Mesendoderm (in vitro differentiated cells): ENCODE results near the gene CHST15.
"Not testable (repeated sequence)": the region's sequence is repeated elsewhere in the genome, so short reads cannot be mapped to it uniquely, and the experiment has no call there.

Source experiments
- DNase-seq: peaks from one replicate; pipeline ENCODE4 v3.0.0; 2013
- H2AK5ac ChIP-seq: 2 replicates; pipeline ENCODE4 v1.6.1; 2013; ENCODE audit warnings: low read length, inconsistent platforms
- H2BK120ac ChIP-seq: 2 replicates; pipeline ENCODE4 v1.6.1; 2013; ENCODE audit warnings: low read depth, mild to moderate bottlenecking, low read length, moderate library complexity, mixed read lengths
- H2BK15ac ChIP-seq: replicated peaks from 2 replicates; pipeline ENCODE4 v1.6.1; 2013; ENCODE audit warnings: low read depth, mild to moderate bottlenecking, moderate library complexity
- H2BK5ac ChIP-seq: 2 replicates; pipeline ENCODE4 v1.6.1; 2013; ENCODE audit warnings: low read length, inconsistent platforms
- H3K18ac ChIP-seq: 2 replicates; pipeline ENCODE4 v1.6.1; 2013; ENCODE audit warnings: mild to moderate bottlenecking, low read length, mixed read lengths
- H3K23ac ChIP-seq: one replicate; pipeline ENCODE4 v1.6.1; 2013; ENCODE audit warnings: low read length
- H3K27ac ChIP-seq: 2 replicates; pipeline ENCODE4 v1.5.1; 2013; ENCODE audit warnings: low read depth, mild to moderate bottlenecking, inconsistent platforms, low read length, moderate library complexity
- H3K27me3 ChIP-seq: 2 replicates; pipeline ENCODE4 v1.6.1; 2013; ENCODE audit warnings: low read length, control low read depth, mild to moderate bottlenecking, inconsistent platforms; ENCODE audit not compliant: insufficient read depth, poor library complexity
- H3K36me3 ChIP-seq: 2 replicates; pipeline ENCODE4 v1.6.1; 2013; ENCODE audit warnings: low read length, inconsistent platforms; ENCODE audit not compliant: control insufficient read depth, insufficient read depth
- H3K4ac ChIP-seq: one replicate; pipeline ENCODE4 v1.6.1; 2013; ENCODE audit warnings: low read depth, mild to moderate bottlenecking, low read length, moderate library complexity
- H3K4me1 ChIP-seq: 2 replicates; pipeline ENCODE4 v1.6.1; 2013; ENCODE audit warnings: low read depth, low read length, inconsistent platforms; ENCODE audit not compliant: control insufficient read depth
- H3K4me2 ChIP-seq: 2 replicates; pipeline ENCODE4 v1.6.1; 2013; ENCODE audit warnings: low read length
- H3K4me3 ChIP-seq: 2 replicates; pipeline ENCODE4 v1.5.1; 2013; ENCODE audit warnings: mild to moderate bottlenecking, low read length
- H3K56ac ChIP-seq: one replicate; pipeline ENCODE4 v1.6.1; 2013; ENCODE audit warnings: low read length
- H3K79me1 ChIP-seq: 2 replicates; pipeline ENCODE4 v1.6.1; 2013; ENCODE audit warnings: low read length, inconsistent platforms
- H3K79me2 ChIP-seq: 2 replicates; pipeline ENCODE4 v1.6.1; 2013; ENCODE audit warnings: mild to moderate bottlenecking, low read length; ENCODE audit not compliant: control insufficient read depth, insufficient read depth
- H3K9ac ChIP-seq: 2 replicates; pipeline ENCODE4 v1.6.1; 2013; ENCODE audit warnings: low read length, inconsistent platforms
- H4K5ac ChIP-seq: one replicate; pipeline ENCODE4 v1.6.1; 2013; ENCODE audit warnings: low read length
- H4K8ac ChIP-seq: one replicate; pipeline ENCODE4 v1.6.1; 2013; ENCODE audit warnings: low read depth, mild to moderate bottlenecking, control low read depth, low read length, moderate library complexity
- WGBS: extraction: QIAGEN DNeasy Blood & Tissue Kit; methylation state at CpG from one replicate; pipeline ENCODE4 v1.1.7; 2013; ENCODE audit warnings: low lambda C conversion rate, missing lambda C conversion rate; ENCODE audit not compliant: insufficient coverage; ENCODE audit errors: extremely low coverage; 5-methylcytosine and 5-hydroxymethylcytosine counted together

Gene CHST15

GRCh38 chr10:124100124-124100523, 6.7 kb upstream of the CHST15 start:
- Histone ChIP-seq H3K56ac (no peak overlapping the region), H3K36me3 (no peaks in the 10 kb centered on the region), H3K23ac (no peak overlapping the region), H2BK15ac (no peak overlapping the region), H3K27me3 (no peaks in the 10 kb centered on the region), H3K27ac (no peak overlapping the region), H3K9ac (no peak overlapping the region), H3K79me2 (no peaks in the 10 kb centered on the region), H2BK120ac (no peak overlapping the region), H3K4ac (no peak overlapping the region), H3K4me1 (no peaks in the 10 kb centered on the region), H2AK5ac (no peak overlapping the region), H3K18ac (no peak overlapping the region), H3K4me3 (no peak overlapping the region), H3K79me1 (no peaks in the 10 kb centered on the region), H3K4me2 (no peak overlapping the region), H2BK5ac (no peak overlapping the region), H4K5ac (no peak overlapping the region), H4K8ac (no peak overlapping the region)
- DNase-seq = no peak
- WGBS = no CpG with 5 or more reads among the region's 5 CpGs

GRCh38 chr10:124099604-124100003, 6.2 kb upstream of the CHST15 start:
- Histone ChIP-seq H3K4me3 (no peak overlapping the region), H3K9ac (no peak overlapping the region), H2AK5ac (no peak overlapping the region), H4K5ac (no peak overlapping the region), H2BK15ac (no peak overlapping the region), H4K8ac (no peak overlapping the region), H3K4me1 (no peaks in the 10 kb centered on the region), H3K18ac (no peak overlapping the region), H3K27ac (no peak overlapping the region), H3K79me2 (no peaks in the 10 kb centered on the region), H2BK5ac (no peak overlapping the region), H3K23ac (no peak overlapping the region), H3K27me3 (no peaks in the 10 kb centered on the region), H2BK120ac (no peak overlapping the region), H3K4ac (no peak overlapping the region), H3K56ac (no peak overlapping the region), H3K79me1 (no peaks in the 10 kb centered on the region), H3K4me2 (no peak overlapping the region), H3K36me3 (no peaks in the 10 kb centered on the region)
- DNase-seq = no peak
- no CpG with 5 or more reads among the region's 4 CpGs for WGBS

- H3K18ac ChIP-seq = no peak overlapping the region
- H3K4ac ChIP-seq = no peak overlapping the region
- WGBS = no CpG with 5 or more reads among the region's 10 CpGs
- H4K5ac ChIP-seq = no peak overlapping the region
- H3K9ac ChIP-seq = no peak overlapping the region
- no peak overlapping the region for H4K8ac ChIP-seq
- H2BK120ac ChIP-seq = no peak overlapping the region
- no peaks in the 10 kb centered on the region for H3K79me2 ChIP-seq
- H3K4me1 ChIP-seq = no peaks in the 10 kb centered on the region
- no peaks in the 10 kb centered on the region for H3K79me1 ChIP-seq
- no peak overlapping the region for H3K4me2 ChIP-seq
- no peak overlapping the region for H3K4me3 ChIP-seq
- no peak overlapping the region for H2AK5ac ChIP-seq
- H3K27ac ChIP-seq = no peak overlapping the region
- no peak overlapping the region for H3K56ac ChIP-seq
- no peak overlapping the region for H3K23ac ChIP-seq
- H3K27me3 ChIP-seq = no peaks in the 10 kb centered on the region
- H3K36me3 ChIP-seq = no peaks in the 10 kb centered on the region
- no peak overlapping the region for H2BK5ac ChIP-seq
- DNase-seq = no peak
- H2BK15ac ChIP-seq = no peak overlapping the region
Measured at GRCh38 chr10:124098575-124098974, 5.2 kb upstream of the CHST15 start.

GRCh38 chr10:124097883-124098282, 4.5 kb upstream of the CHST15 start:
- no peak overlapping the region for H2BK15ac ChIP-seq
- H3K27me3 ChIP-seq = no peaks in the 10 kb centered on the region
- no peak overlapping the region for H3K23ac ChIP-seq
- H3K4me2 ChIP-seq = no peak overlapping the region
- H4K5ac ChIP-seq = no peak overlapping the region
- H3K36me3 ChIP-seq = no peaks in the 10 kb centered on the region
- H3K4ac ChIP-seq = no peak overlapping the region
- H3K56ac ChIP-seq = no peak overlapping the region
- H3K18ac ChIP-seq = no peak overlapping the region
- no peak overlapping the region for H2BK120ac ChIP-seq
- no peaks in the 10 kb centered on the region for H3K79me1 ChIP-seq
- no peak overlapping the region for H2BK5ac ChIP-seq
- H3K9ac ChIP-seq = no peak overlapping the region
- no CpG with 5 or more reads among the region's 10 CpGs for WGBS
- no peak overlapping the region for H3K27ac ChIP-seq
- no peaks in the 10 kb centered on the region for H3K4me1 ChIP-seq
- no peak overlapping the region for H3K4me3 ChIP-seq
- H4K8ac ChIP-seq = no peak overlapping the region
- H3K79me2 ChIP-seq = no peaks in the 10 kb centered on the region
- no peak overlapping the region for H2AK5ac ChIP-seq
- DNase-seq = no peak

DNA sequence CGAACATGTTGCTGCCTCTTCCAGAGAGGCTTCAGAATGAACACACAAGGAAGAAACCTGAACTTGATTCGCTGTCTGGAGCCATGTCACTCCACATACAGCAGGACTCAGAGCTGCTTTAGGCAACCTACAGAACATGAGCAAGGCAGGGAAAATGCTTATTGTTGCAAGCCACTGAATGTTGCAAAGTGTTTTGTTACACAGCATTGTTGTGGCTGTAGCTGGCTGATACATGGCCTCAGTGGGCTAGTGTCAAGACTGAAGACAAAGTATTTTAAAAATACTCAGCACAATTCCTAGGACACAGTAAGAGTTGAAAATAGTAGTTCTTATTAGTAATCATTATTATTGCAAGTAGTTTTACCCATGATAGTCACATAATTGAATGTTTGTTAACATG, 3.1 kb upstream of the CHST15 start:
- H2BK5ac ChIP-seq = no peak overlapping the region
- no peaks in the 10 kb centered on the region for H3K27me3 ChIP-seq
- H3K79me2 ChIP-seq = peaks cover under 1% of the 10 kb centered on the region
- no peak overlapping the region for H3K9ac ChIP-seq
- H2BK15ac ChIP-seq = no peak overlapping the region
- no peak overlapping the region for H3K4ac ChIP-seq
- no peak overlapping the region for H4K5ac ChIP-seq
- no peak overlapping the region for H3K18ac ChIP-seq
- WGBS = no CpG with 5 or more reads among the region's 2 CpGs
- no peaks in the 10 kb centered on the region for H3K4me1 ChIP-seq
- no peak overlapping the region for H3K23ac ChIP-seq
- H2AK5ac ChIP-seq = no peak overlapping the region
- H3K4me3 ChIP-seq = no peak overlapping the region
- H4K8ac ChIP-seq = no peak overlapping the region
- H3K4me2 ChIP-seq = no peak overlapping the region
- H3K79me1 ChIP-seq = no peaks in the 10 kb centered on the region
- H3K36me3 ChIP-seq = no peaks in the 10 kb centered on the region
- DNase-seq = no peak
- H2BK120ac ChIP-seq = no peak overlapping the region
- no peak overlapping the region for H3K27ac ChIP-seq
- no peak overlapping the region for H3K56ac ChIP-seq

DNA sequence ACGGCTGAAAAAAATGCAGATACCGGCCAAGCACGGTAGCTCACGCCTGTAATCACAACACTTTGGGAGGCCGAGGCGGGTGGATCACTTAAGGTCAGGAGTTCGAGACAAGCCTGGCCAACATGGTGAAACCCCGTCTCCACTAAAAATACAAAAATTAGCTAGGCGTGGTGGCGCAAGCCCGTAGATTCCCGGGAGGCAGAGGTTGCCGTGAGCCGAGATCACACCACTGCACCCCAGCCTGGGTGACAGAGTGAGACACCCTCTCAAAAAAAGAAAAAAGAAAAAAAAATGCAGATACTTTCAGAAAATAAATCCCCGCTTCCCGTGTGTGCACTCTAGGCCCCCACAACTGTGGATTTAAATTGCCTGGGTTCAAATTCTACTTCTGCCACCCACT, 2.4 kb upstream of the CHST15 start:
- H2BK15ac ChIP-seq, H3K23ac ChIP-seq, H3K27ac ChIP-seq, H4K5ac ChIP-seq, H3K79me2 ChIP-seq, H3K56ac ChIP-seq, H3K4me3 ChIP-seq, H2BK120ac ChIP-seq, H4K8ac ChIP-seq, H3K4me1 ChIP-seq, H3K4me2 ChIP-seq, H3K18ac ChIP-seq, H3K27me3 ChIP-seq, H3K4ac ChIP-seq, H3K9ac ChIP-seq, DNase-seq, H2BK5ac ChIP-seq, H3K79me1 ChIP-seq, H3K36me3 ChIP-seq, H2AK5ac ChIP-seq: not testable (repeated sequence)
- no CpG with 5 or more reads among the region's 16 CpGs for WGBS
